HepG2 (cell line): Measurements from ENCODE around the gene GNG4. TPM values are rescaled to one million over a fixed set of nuclear protein-coding genes. Genes with fewer than 3 reads are reported as not detected.

ENCODE experiments used
- BRD4 ChIP-seq: sonication (generic); formaldehyde crosslinking; IDR thresholded peaks from 2 replicates; pipeline ENCODE4 v1.4.0; 2020; ENCODE audit warnings: missing genetic modification reagents
- HOXA9 ChIP-seq: sonication (generic); formaldehyde crosslinking; IDR thresholded peaks from 2 replicates; pipeline ENCODE4 v1.8.1; 2022; ENCODE audit warnings: missing genetic modification reagents, mild to moderate bottlenecking, moderate library complexity, borderline replicate concordance
- KDM5B ChIP-seq: sonication (generic); formaldehyde crosslinking; IDR thresholded peaks from 2 replicates; pipeline ENCODE4 v1.4.0; 2020; ENCODE audit warnings: missing genetic modification reagents, mild to moderate bottlenecking, borderline replicate concordance
- MED13 ChIP-seq: sonication (generic); formaldehyde crosslinking; IDR thresholded peaks from 2 replicates; pipeline ENCODE4 v1.5.0; 2020; ENCODE audit warnings: missing genetic modification reagents
- PBX3 ChIP-seq: sonication (generic); formaldehyde crosslinking; IDR thresholded peaks from 2 replicates; pipeline ENCODE4 v1.8.1; 2023; ENCODE audit warnings: missing genetic modification reagents, inconsistent platforms, borderline replicate concordance
- PREB ChIP-seq: sonication (generic); formaldehyde crosslinking; IDR thresholded peaks from 2 replicates; pipeline ENCODE4 v1.4.0; 2020; ENCODE audit warnings: missing genetic modification reagents
- SNRNP70 ChIP-seq: fragments of 200-400 bp; formaldehyde crosslinking; IDR thresholded peaks from 2 replicates; pipeline ENCODE4 v1.6.1; 2017; ENCODE audit warnings: mild to moderate bottlenecking, low read depth, low read length, moderate library complexity
- SSRP1 ChIP-seq: IDR thresholded peaks from 2 replicates; pipeline ENCODE4 v1.6.1; 2016; ENCODE audit warnings: control low read depth
- ZFX ChIP-seq: sonication (generic); formaldehyde crosslinking; IDR thresholded peaks from 2 replicates; pipeline ENCODE4 v1.4.0; 2020; ENCODE audit warnings: mild to moderate bottlenecking, low read depth, missing genetic modification reagents, moderate library complexity
- ZNF121 ChIP-seq: sonication (generic); formaldehyde crosslinking; IDR thresholded peaks from 2 replicates; pipeline ENCODE4 v1.5.0; 2020; ENCODE audit warnings: mild to moderate bottlenecking, missing genetic modification reagents
- ZNF230 ChIP-seq: sonication (generic); formaldehyde crosslinking; IDR thresholded peaks from 2 replicates; pipeline ENCODE4 v1.4.0; 2020; ENCODE audit warnings: mild to moderate bottlenecking, missing genetic modification reagents
- ZNF790 ChIP-seq: sonication (generic); formaldehyde crosslinking; IDR thresholded peaks from 2 replicates; pipeline ENCODE4 v1.8.0; 2022; ENCODE audit warnings: missing genetic modification reagents, mild to moderate bottlenecking, borderline replicate concordance
- polyA plus RNA-seq, 8 experiments: library from polyadenylated mRNA; depleted of rRNA in 3 of 8; stranded (reverse) in 7 of 8; unstranded in 1 of 8; fragments of >200 nt; fragmentation: Illumina TruSeq in 4 of 8; extraction: Trizol in 4 of 8; gene quantifications; 2 replicates each; pipeline versions ENCODE4 v1.2.1 to v1.2.3, GENCODE V29; 2011 to 2016; ENCODE audit warnings: low read depth in 4 of 8, missing spikeins in 1 of 8, mixed read lengths in 1 of 8; ENCODE audit not compliant: insufficient read depth in 1 of 8
- total RNA-seq, 5 experiments: library from RNA; depleted of rRNA; stranded (reverse); fragments of >200 nt; fragmentation: Illumina TruSeq; extraction: Trizol; gene quantifications; 2 replicates each; pipeline ENCODE4 v1.2.3, GENCODE V29; 2016; ENCODE audit warnings: low read depth in 1 of 5
- TF ChIP-seq, protein P1 (sequence below): sonication (generic); formaldehyde crosslinking; IDR thresholded peaks from 2 replicates; pipeline ENCODE4 v1.4.0; 2020; ENCODE audit warnings: missing genetic modification reagents, mild to moderate bottlenecking, borderline replicate concordance
- TF ChIP-seq, protein P2 (sequence below), 2 experiments: sonication (generic) in 1 of 2; formaldehyde crosslinking in 1 of 2; IDR thresholded peaks; 2 replicates each; pipeline versions ENCODE4 v1.4.0 to v1.6.1; 2016 to 2020; ENCODE audit warnings: borderline replicate concordance in 1 of 2, low read depth in 1 of 2, mild to moderate bottlenecking in 1 of 2, missing genetic modification reagents in 1 of 2
- TF ChIP-seq, protein P3 (sequence below): sonication (generic); formaldehyde crosslinking; IDR thresholded peaks from 2 replicates; pipeline ENCODE4 v1.4.0; 2020; ENCODE audit warnings: missing genetic modification reagents
- TF ChIP-seq, protein P4 (sequence below): sonication (generic); formaldehyde crosslinking; IDR thresholded peaks from 2 replicates; pipeline ENCODE4 v1.8.1; 2023; ENCODE audit warnings: missing genetic modification reagents, mild to moderate bottlenecking, borderline replicate concordance
- TF ChIP-seq, protein P5 (sequence below): sonication (generic); formaldehyde crosslinking; IDR thresholded peaks from 2 replicates; pipeline ENCODE4 v1.4.0; 2020; ENCODE audit warnings: mild to moderate bottlenecking, missing genetic modification reagents

Gene GNG4
- total and polyA plus RNA-seq, 2 of the 13 experiments (the other 11 are each of a cell fraction or from before 2014, with no cell fraction given): 27.1 to 69.5 TPM

- TF ChIP-seq, protein P1, sequence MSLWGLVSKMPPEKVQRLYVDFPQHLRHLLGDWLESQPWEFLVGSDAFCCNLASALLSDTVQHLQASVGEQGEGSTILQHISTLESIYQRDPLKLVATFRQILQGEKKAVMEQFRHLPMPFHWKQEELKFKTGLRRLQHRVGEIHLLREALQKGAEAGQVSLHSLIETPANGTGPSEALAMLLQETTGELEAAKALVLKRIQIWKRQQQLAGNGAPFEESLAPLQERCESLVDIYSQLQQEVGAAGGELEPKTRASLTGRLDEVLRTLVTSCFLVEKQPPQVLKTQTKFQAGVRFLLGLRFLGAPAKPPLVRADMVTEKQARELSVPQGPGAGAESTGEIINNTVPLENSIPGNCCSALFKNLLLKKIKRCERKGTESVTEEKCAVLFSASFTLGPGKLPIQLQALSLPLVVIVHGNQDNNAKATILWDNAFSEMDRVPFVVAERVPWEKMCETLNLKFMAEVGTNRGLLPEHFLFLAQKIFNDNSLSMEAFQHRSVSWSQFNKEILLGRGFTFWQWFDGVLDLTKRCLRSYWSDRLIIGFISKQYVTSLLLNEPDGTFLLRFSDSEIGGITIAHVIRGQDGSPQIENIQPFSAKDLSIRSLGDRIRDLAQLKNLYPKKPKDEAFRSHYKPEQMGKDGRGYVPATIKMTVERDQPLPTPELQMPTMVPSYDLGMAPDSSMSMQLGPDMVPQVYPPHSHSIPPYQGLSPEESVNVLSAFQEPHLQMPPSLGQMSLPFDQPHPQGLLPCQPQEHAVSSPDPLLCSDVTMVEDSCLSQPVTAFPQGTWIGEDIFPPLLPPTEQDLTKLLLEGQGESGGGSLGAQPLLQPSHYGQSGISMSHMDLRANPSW (CRISPR knock-in tag): no peak
- TF ChIP-seq HOXA9 (CRISPR knock-in tag) (peak; percentile 50; the same call in 1 of the 2 replicates), KDM5B (CRISPR knock-in tag) (0 out of 2 replicates have a peak, but pooled peaks have one; percentile 23), ZNF121 (CRISPR knock-in tag) (peak; percentile 67; the same call in 1 of the 2 replicates), PREB (CRISPR knock-in tag) (0 out of 2 replicates have a peak, but pooled peaks have one; percentile 13), ZNF790 (CRISPR knock-in tag) (0 out of 2 replicates have a peak, but pooled peaks have one; percentile 61), SNRNP70 (0 out of 2 replicates have a peak, but pooled peaks have one; percentile 56), ZFX (CRISPR knock-in tag) (peak; percentile 80), SSRP1 (no peak), MED13 (CRISPR knock-in tag) (no peak), BRD4 (CRISPR knock-in tag) (peak; percentile 62; the same call in 1 of the 2 replicates), PBX3 (CRISPR knock-in tag) (peak; percentile 80; the same call in 1 of the 2 replicates), ZNF230 (peak; percentile 81; the same call in 1 of the 2 replicates)
- TF ChIP-seq, protein P2, sequence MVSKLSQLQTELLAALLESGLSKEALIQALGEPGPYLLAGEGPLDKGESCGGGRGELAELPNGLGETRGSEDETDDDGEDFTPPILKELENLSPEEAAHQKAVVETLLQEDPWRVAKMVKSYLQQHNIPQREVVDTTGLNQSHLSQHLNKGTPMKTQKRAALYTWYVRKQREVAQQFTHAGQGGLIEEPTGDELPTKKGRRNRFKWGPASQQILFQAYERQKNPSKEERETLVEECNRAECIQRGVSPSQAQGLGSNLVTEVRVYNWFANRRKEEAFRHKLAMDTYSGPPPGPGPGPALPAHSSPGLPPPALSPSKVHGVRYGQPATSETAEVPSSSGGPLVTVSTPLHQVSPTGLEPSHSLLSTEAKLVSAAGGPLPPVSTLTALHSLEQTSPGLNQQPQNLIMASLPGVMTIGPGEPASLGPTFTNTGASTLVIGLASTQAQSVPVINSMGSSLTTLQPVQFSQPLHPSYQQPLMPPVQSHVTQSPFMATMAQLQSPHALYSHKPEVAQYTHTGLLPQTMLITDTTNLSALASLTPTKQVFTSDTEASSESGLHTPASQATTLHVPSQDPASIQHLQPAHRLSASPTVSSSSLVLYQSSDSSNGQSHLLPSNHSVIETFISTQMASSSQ (IDR thresholded peaks at IDR 0.05; ENCODE audit: low read depth): no peak
- TF ChIP-seq, protein P2 (CRISPR knock-in tag; IDR thresholded peaks at IDR 0.05; ENCODE audit: borderline replicate concordance): peak; percentile 59
- TF ChIP-seq, protein P3, sequence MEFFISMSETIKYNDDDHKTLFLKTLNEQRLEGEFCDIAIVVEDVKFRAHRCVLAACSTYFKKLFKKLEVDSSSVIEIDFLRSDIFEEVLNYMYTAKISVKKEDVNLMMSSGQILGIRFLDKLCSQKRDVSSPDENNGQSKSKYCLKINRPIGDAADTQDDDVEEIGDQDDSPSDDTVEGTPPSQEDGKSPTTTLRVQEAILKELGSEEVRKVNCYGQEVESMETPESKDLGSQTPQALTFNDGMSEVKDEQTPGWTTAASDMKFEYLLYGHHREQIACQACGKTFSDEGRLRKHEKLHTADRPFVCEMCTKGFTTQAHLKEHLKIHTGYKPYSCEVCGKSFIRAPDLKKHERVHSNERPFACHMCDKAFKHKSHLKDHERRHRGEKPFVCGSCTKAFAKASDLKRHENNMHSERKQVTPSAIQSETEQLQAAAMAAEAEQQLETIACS (CRISPR knock-in tag): 0 out of 2 replicates have a peak, but pooled peaks have one; percentile 58
- TF ChIP-seq, protein P4, sequence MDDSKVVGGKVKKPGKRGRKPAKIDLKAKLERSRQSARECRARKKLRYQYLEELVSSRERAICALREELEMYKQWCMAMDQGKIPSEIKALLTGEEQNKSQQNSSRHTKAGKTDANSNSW (CRISPR knock-in tag): no peak
- TF ChIP-seq, protein P5, sequence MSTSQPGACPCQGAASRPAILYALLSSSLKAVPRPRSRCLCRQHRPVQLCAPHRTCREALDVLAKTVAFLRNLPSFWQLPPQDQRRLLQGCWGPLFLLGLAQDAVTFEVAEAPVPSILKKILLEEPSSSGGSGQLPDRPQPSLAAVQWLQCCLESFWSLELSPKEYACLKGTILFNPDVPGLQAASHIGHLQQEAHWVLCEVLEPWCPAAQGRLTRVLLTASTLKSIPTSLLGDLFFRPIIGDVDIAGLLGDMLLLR (CRISPR knock-in tag): peak; percentile 55; the same call in 1 of the 2 replicates
Observed at GRCh38 chr1:235504122-235504493, 145.5 kb downstream of the GNG4 start, which contains the start of gene B3GALNT2 (continued).
